Measurements from ENCODE around the gene RTF2.
"Not testable (repeated sequence)": the region's sequence is repeated elsewhere in the genome, so short reads cannot be mapped to it uniquely, and the experiment has no call there.

Gene RTF2

GRCh38 chr20:56554869-56555268 is 86.4 kb downstream of the RTF2 start:
- no peak for DNase-seq

DNA sequence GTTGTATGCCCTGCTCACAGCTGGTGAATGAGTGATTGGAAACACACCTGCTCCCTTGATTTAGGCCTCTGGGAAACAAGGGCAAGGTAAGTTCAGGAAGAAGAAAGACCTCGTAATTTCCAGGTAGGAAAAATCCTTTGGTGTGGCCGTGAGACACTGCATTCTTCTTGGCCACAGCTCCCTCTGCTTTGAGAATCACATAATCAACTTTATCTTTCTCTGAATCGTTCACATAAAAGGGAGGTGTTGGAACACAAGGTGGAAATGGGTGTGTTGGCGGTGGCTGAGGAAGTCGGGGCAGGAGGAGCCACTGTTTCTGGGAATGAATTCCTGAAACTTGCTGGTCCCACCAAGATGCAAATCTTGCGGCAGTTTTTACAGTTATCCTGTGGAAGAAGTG is 90.5 kb downstream of the RTF2 start:
- no peak for DNase-seq

DNA sequence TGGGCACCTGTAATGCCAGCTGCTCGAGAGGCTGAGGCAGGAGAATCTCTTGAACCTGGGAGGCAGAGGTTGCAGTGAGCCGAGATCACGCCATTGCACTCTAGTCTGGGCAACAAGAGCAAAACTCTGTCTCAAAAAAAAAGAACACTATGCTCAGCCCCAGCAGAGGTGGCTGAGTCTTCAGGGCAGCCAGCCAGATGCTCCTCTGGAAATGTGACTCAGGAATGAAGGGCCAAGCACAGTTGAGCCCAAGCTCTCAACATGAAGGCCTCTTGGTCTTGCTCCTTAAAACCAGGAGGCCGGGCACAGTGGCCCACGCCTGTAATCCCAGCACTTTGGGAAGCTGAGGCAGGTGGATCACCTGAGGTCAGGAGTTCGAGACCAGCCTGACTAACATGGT is 96.1 kb downstream of the RTF2 start:
- DNase-seq: not testable (repeated sequence)

DNA sequence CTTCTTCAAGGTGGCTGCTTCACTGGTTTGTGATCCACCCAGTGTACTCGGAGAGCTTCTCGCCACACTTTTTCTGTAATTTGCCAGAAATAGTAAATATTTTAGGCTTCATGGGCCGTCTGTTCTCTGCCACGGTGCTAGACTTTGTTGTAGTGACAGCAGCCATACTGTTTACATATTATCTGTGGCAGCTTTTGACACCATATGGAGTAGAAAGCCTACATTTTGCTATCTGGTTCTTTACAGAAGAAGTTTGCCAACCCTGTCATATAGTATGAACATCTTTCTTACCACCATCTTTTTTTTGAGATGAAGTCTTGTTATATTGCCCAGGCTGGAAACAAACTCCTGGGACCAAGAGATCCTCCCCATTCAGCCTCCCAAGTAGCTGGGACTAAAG is 97.1 kb downstream of the RTF2 start:
- DNase-seq: no peak

DNA sequence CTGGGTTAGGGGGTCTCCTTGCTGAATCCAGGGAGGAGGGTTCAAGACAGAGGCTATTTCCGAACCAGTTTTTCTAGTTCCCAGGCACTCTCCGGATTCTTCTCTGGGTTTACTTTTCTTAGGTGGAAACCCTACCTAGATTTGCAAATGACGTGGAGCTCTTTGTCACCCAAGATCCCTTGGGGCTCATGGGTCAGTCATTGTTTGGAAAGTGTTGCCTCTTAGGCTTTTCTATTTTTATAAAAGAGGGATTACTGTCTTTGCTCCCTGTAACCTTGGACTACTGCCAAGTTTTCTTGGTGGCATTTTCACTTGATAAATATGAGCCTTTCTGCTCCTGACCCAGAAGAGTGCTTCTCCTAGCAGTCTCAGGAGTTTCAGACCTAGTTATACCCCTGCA is 98.2 kb downstream of the RTF2 start:
- no peak for DNase-seq
